Mesothelial cell of epicardium (in vitro differentiated cells): ENCODE data around the gene KLHL12. TPM values are rescaled to one million over a fixed set of nuclear protein-coding genes. Genes with fewer than 3 reads are reported as not detected.

Experiments
- DNase-seq, 2 experiments: peaks; one replicate each; pipeline ENCODE4 v3.0.0; 2021; ENCODE audit warnings: low spot score in 2 of 2; ENCODE audit not compliant: unreplicated experiment in 2 of 2
- H3K27ac Mint-ChIP-seq: 2 replicates; pipeline ENCODE4 v1.8.0; 2021; ENCODE audit warnings: mixed read lengths
- H3K27me3 Mint-ChIP-seq: 2 replicates; pipeline ENCODE4 v1.8.0; 2021; ENCODE audit warnings: low read depth, mixed read lengths
- H3K36me3 Mint-ChIP-seq: 2 replicates; pipeline ENCODE4 v1.8.0; 2021; ENCODE audit warnings: mixed read lengths
- H3K4me1 Mint-ChIP-seq: 2 replicates; pipeline ENCODE4 v1.8.0; 2021; ENCODE audit warnings: mixed read lengths
- H3K4me3 Mint-ChIP-seq: 2 replicates; pipeline ENCODE4 v1.8.0; 2021; ENCODE audit warnings: mild to moderate bottlenecking, moderate library complexity, mixed read lengths
- H3K9me3 Mint-ChIP-seq: 2 replicates; pipeline ENCODE4 v1.8.0; 2021; ENCODE audit warnings: mixed read lengths
- CTCF ChIP-seq: fragments of 200-600 bp; sonication (generic); IDR thresholded peaks from one replicate; pipeline ENCODE4 v1.5.0; 2021; ENCODE audit warnings: antibody characterized with exemption; ENCODE audit not compliant: unreplicated experiment
- total RNA-seq: library from RNA; stranded (reverse); gene quantifications from 3 replicates; pipeline ENCODE4 v1.2.1, GENCODE V29; 2021

The KLHL12 gene
- total RNA-seq, 1 donor from 2014 or later = 27.8 TPM

GRCh38 chr1:202968351-202968750 lies 41.3 kb upstream of the KLHL12 start:
- H3K27ac Mint-ChIP-seq = no peak overlapping the region
- H3K36me3 Mint-ChIP-seq = no peaks in the 10 kb centered on the region
- peaks cover 21% of the 10 kb centered on the region for H3K27me3 Mint-ChIP-seq
- H3K4me3 Mint-ChIP-seq = peak overlapping the region; percentile 88
- H3K9me3 Mint-ChIP-seq = no peaks in the 10 kb centered on the region
- peaks cover 16% of the 10 kb centered on the region for H3K4me1 Mint-ChIP-seq
- no peak for TF ChIP-seq CTCF
- DNase-seq = no peak

- peak overlapping the region; percentile 83 for H3K27ac Mint-ChIP-seq
- no peaks in the 10 kb centered on the region for H3K36me3 Mint-ChIP-seq
- TF ChIP-seq CTCF = no peak
- no peak for DNase-seq
- H3K27me3 Mint-ChIP-seq = peaks cover 16% of the 10 kb centered on the region
- H3K4me3 Mint-ChIP-seq = peak overlapping the region; percentile 88
- H3K4me1 Mint-ChIP-seq = peaks cover 16% of the 10 kb centered on the region
- H3K9me3 Mint-ChIP-seq = no peaks in the 10 kb centered on the region
These were observed 40.7 kb upstream of the KLHL12 start for GRCh38 chr1:202967684-202968281.

GRCh38 chr1:202966006-202966898 lies 39.2 kb upstream of the KLHL12 start:
- Mint-ChIP-seq H3K9me3 (no peaks in the 10 kb centered on the region), H3K4me1 (peaks cover 16% of the 10 kb centered on the region), H3K36me3 (no peaks in the 10 kb centered on the region), H3K27ac (peak overlapping the region; percentile 35), H3K27me3 (peaks cover 5% of the 10 kb centered on the region), H3K4me3 (peak overlapping the region; percentile 70)
- no peak for TF ChIP-seq CTCF
- DNase-seq = no peak

- Mint-ChIP-seq H3K4me3 (peak overlapping the region; percentile 70), H3K9me3 (no peaks in the 10 kb centered on the region)
These were observed 38.4 kb upstream of the KLHL12 start for GRCh38 chr1:202965422-202965821.

GRCh38 chr1:202964791-202965410 lies 37.9 kb upstream of the KLHL12 start:
- Mint-ChIP-seq H3K27ac (no peak overlapping the region), H3K27me3 (peaks cover 2% of the 10 kb centered on the region), H3K36me3 (no peaks in the 10 kb centered on the region), H3K9me3 (no peaks in the 10 kb centered on the region), H3K4me3 (no peak overlapping the region), H3K4me1 (peaks cover 16% of the 10 kb centered on the region)
- no peak for TF ChIP-seq CTCF
- DNase-seq = no peak

More at GRCh38 chr1:202965422-202965821, 38.4 kb upstream of the KLHL12 start:
- Mint-ChIP-seq H3K4me1 (peaks cover 16% of the 10 kb centered on the region), H3K27ac (no peak overlapping the region), H3K36me3 (no peaks in the 10 kb centered on the region), H3K27me3 (peaks cover 3% of the 10 kb centered on the region)
- no peak for DNase-seq
- TF ChIP-seq CTCF = no peak
